ENCODE measurements around the gene PRIM2.
"Not testable (repeated sequence)": the region's sequence is repeated elsewhere in the genome, so short reads cannot be mapped to it uniquely, and the experiment has no call there.

The PRIM2 gene

GRCh38 chr6:57480194-57480593 lies 162.8 kb downstream of the PRIM2 start:
- H3K36me3 ChIP-seq (ENCODE audit: control insufficient read depth, insufficient read depth, low read length); H3K9me3 ChIP-seq (ENCODE audit: control insufficient read depth, low read length); H3K4me3 ChIP-seq (ENCODE audit: extremely low read depth, insufficient read depth, low read length, poor library complexity, severe bottlenecking); H3K4me1 ChIP-seq (ENCODE audit: control insufficient read depth, insufficient read depth, low read length, poor library complexity, severe bottlenecking); H3K27ac ChIP-seq (ENCODE audit: low read depth, low read length, severe bottlenecking): not testable (repeated sequence)

GRCh38 chr6:57481121-57481520 lies 163.7 kb downstream of the PRIM2 start:
- not testable (repeated sequence) for H3K4me3 ChIP-seq (ENCODE audit: extremely low read depth, insufficient read depth, low read length, poor library complexity, severe bottlenecking); H3K36me3 ChIP-seq (ENCODE audit: control insufficient read depth, insufficient read depth, low read length); H3K9me3 ChIP-seq (ENCODE audit: control insufficient read depth, low read length); H3K4me1 ChIP-seq (ENCODE audit: control insufficient read depth, insufficient read depth, low read length, poor library complexity, severe bottlenecking); H3K27ac ChIP-seq (ENCODE audit: low read depth, low read length, severe bottlenecking)
- WGBS, 2 experiments (ENCODE audit: insufficient coverage in 2 of 2) = no CpG with 5 or more reads among the region's 1 CpG

- WGBS, 2 experiments (ENCODE audit: insufficient coverage in 2 of 2) = 94% methylated on average over 4 of the region's 4 CpGs; no CpG with 5 or more reads in 1 of the 2 experiments
Observed at GRCh38 chr6:57482471-57482870, 165.0 kb downstream of the PRIM2 start.

GRCh38 chr6:57486494-57487081 lies 169.2 kb downstream of the PRIM2 start:
- not testable (repeated sequence) for H3K27ac ChIP-seq (ENCODE audit: low read depth, low read length, severe bottlenecking); H3K4me1 ChIP-seq (ENCODE audit: control insufficient read depth, insufficient read depth, low read length, poor library complexity, severe bottlenecking); H3K4me3 ChIP-seq (ENCODE audit: extremely low read depth, insufficient read depth, low read length, poor library complexity, severe bottlenecking); H3K36me3 ChIP-seq (ENCODE audit: control insufficient read depth, insufficient read depth, low read length); H3K9me3 ChIP-seq (ENCODE audit: control insufficient read depth, low read length)
- 87% methylated on average over 3 of the region's 4 CpGs; no CpG with 5 or more reads in 1 of the 2 experiments for WGBS, 2 experiments (ENCODE audit: insufficient coverage in 2 of 2)

More at GRCh38 chr6:57482471-57482870, 165.0 kb downstream of the PRIM2 start:
- not testable (repeated sequence) for H3K4me1 ChIP-seq (ENCODE audit: control insufficient read depth, insufficient read depth, low read length, poor library complexity, severe bottlenecking); H3K27ac ChIP-seq (ENCODE audit: low read depth, low read length, severe bottlenecking); H3K4me3 ChIP-seq (ENCODE audit: extremely low read depth, insufficient read depth, low read length, poor library complexity, severe bottlenecking); H3K9me3 ChIP-seq (ENCODE audit: control insufficient read depth, low read length); H3K36me3 ChIP-seq (ENCODE audit: control insufficient read depth, insufficient read depth, low read length)

- not testable (repeated sequence) for H3K4me3 ChIP-seq (ENCODE audit: extremely low read depth, insufficient read depth, low read length, poor library complexity, severe bottlenecking); H3K4me1 ChIP-seq (ENCODE audit: control insufficient read depth, insufficient read depth, low read length, poor library complexity, severe bottlenecking); H3K9me3 ChIP-seq (ENCODE audit: control insufficient read depth, low read length); H3K36me3 ChIP-seq (ENCODE audit: control insufficient read depth, insufficient read depth, low read length); H3K27ac ChIP-seq (ENCODE audit: low read depth, low read length, severe bottlenecking)
- 50 to 60% methylated on average over 1 of the region's 3 CpGs for WGBS, 2 experiments (ENCODE audit: insufficient coverage in 2 of 2)
Observed at GRCh38 chr6:57488551-57488950, 171.1 kb downstream of the PRIM2 start.

- H3K4me1 ChIP-seq (ENCODE audit: control insufficient read depth, insufficient read depth, low read length, poor library complexity, severe bottlenecking); H3K36me3 ChIP-seq (ENCODE audit: control insufficient read depth, insufficient read depth, low read length); H3K9me3 ChIP-seq (ENCODE audit: control insufficient read depth, low read length); H3K4me3 ChIP-seq (ENCODE audit: extremely low read depth, insufficient read depth, low read length, poor library complexity, severe bottlenecking); H3K27ac ChIP-seq (ENCODE audit: low read depth, low read length, severe bottlenecking): not testable (repeated sequence)
Observed at GRCh38 chr6:57489887-57490286, 172.5 kb downstream of the PRIM2 start.

- WGBS, 2 experiments (ENCODE audit: insufficient coverage in 2 of 2) = 58 to 100% methylated on average over 2 of the region's 7 CpGs
- H3K4me3 ChIP-seq (ENCODE audit: extremely low read depth, insufficient read depth, low read length, poor library complexity, severe bottlenecking); H3K36me3 ChIP-seq (ENCODE audit: control insufficient read depth, insufficient read depth, low read length); H3K9me3 ChIP-seq (ENCODE audit: control insufficient read depth, low read length); H3K4me1 ChIP-seq (ENCODE audit: control insufficient read depth, insufficient read depth, low read length, poor library complexity, severe bottlenecking); H3K27ac ChIP-seq (ENCODE audit: low read depth, low read length, severe bottlenecking): not testable (repeated sequence)
Observed at GRCh38 chr6:57491795-57492194, 174.4 kb downstream of the PRIM2 start.

GRCh38 chr6:57496251-57496650 lies 178.8 kb downstream of the PRIM2 start:
- not testable (repeated sequence) for H3K27ac ChIP-seq (ENCODE audit: low read depth, low read length, severe bottlenecking); H3K4me3 ChIP-seq (ENCODE audit: extremely low read depth, insufficient read depth, low read length, poor library complexity, severe bottlenecking); H3K9me3 ChIP-seq (ENCODE audit: control insufficient read depth, low read length); H3K4me1 ChIP-seq (ENCODE audit: control insufficient read depth, insufficient read depth, low read length, poor library complexity, severe bottlenecking); H3K36me3 ChIP-seq (ENCODE audit: control insufficient read depth, insufficient read depth, low read length)
- WGBS, 2 experiments (ENCODE audit: insufficient coverage in 2 of 2) = 100% methylated on average over 1 of the region's 2 CpGs; no CpG with 5 or more reads in 1 of the 2 experiments

- no CpG with 5 or more reads among the region's 4 CpGs for whole genome bisulfite sequencing, 2 experiments (ENCODE audit: insufficient coverage in 2 of 2)
- H3K4me1 ChIP-seq (ENCODE audit: control insufficient read depth, insufficient read depth, low read length, poor library complexity, severe bottlenecking); H3K27ac ChIP-seq (ENCODE audit: low read depth, low read length, severe bottlenecking); H3K9me3 ChIP-seq (ENCODE audit: control insufficient read depth, low read length); H3K36me3 ChIP-seq (ENCODE audit: control insufficient read depth, insufficient read depth, low read length); H3K4me3 ChIP-seq (ENCODE audit: extremely low read depth, insufficient read depth, low read length, poor library complexity, severe bottlenecking): not testable (repeated sequence)
Observed at GRCh38 chr6:57500368-57501021, 183.1 kb downstream of the PRIM2 start.

- H3K27ac ChIP-seq (ENCODE audit: low read depth, low read length, severe bottlenecking); H3K9me3 ChIP-seq (ENCODE audit: control insufficient read depth, low read length); H3K4me1 ChIP-seq (ENCODE audit: control insufficient read depth, insufficient read depth, low read length, poor library complexity, severe bottlenecking); H3K4me3 ChIP-seq (ENCODE audit: extremely low read depth, insufficient read depth, low read length, poor library complexity, severe bottlenecking); H3K36me3 ChIP-seq (ENCODE audit: control insufficient read depth, insufficient read depth, low read length): not testable (repeated sequence)
- WGBS, 2 experiments (ENCODE audit: insufficient coverage in 2 of 2) = 97% methylated on average over 7 of the region's 10 CpGs; no CpG with 5 or more reads in 1 of the 2 experiments
Observed at GRCh38 chr6:57502387-57502786, 185.0 kb downstream of the PRIM2 start.

GRCh38 chr6:57505251-57505650 lies 187.8 kb downstream of the PRIM2 start:
- H3K36me3 ChIP-seq (ENCODE audit: control insufficient read depth, insufficient read depth, low read length); H3K9me3 ChIP-seq (ENCODE audit: control insufficient read depth, low read length); H3K27ac ChIP-seq (ENCODE audit: low read depth, low read length, severe bottlenecking); H3K4me3 ChIP-seq (ENCODE audit: extremely low read depth, insufficient read depth, low read length, poor library complexity, severe bottlenecking); H3K4me1 ChIP-seq (ENCODE audit: control insufficient read depth, insufficient read depth, low read length, poor library complexity, severe bottlenecking): not testable (repeated sequence)
- 80% methylated on average over 1 of the region's 1 CpG; no CpG with 5 or more reads in 1 of the 2 experiments for WGBS, 2 experiments (ENCODE audit: insufficient coverage in 2 of 2)

Measured in mesodermal cell (in vitro differentiated cells).